IPS-11a (cell line): ENCODE results near the gene RNF115.
A peak's percentile ranks its signal among the peaks of the same experiment; 100 is the strongest.
"Not testable (repeated sequence)": the region's sequence is repeated elsewhere in the genome, so short reads cannot be mapped to it uniquely, and the experiment has no call there.

Source experiments
- H3K4me3 ChIP-seq: one replicate; pipeline ENCODE4 v1.5.1; 2013; ENCODE audit warnings: low read depth, low read length, control low read depth

The RNF115 gene

DNA sequence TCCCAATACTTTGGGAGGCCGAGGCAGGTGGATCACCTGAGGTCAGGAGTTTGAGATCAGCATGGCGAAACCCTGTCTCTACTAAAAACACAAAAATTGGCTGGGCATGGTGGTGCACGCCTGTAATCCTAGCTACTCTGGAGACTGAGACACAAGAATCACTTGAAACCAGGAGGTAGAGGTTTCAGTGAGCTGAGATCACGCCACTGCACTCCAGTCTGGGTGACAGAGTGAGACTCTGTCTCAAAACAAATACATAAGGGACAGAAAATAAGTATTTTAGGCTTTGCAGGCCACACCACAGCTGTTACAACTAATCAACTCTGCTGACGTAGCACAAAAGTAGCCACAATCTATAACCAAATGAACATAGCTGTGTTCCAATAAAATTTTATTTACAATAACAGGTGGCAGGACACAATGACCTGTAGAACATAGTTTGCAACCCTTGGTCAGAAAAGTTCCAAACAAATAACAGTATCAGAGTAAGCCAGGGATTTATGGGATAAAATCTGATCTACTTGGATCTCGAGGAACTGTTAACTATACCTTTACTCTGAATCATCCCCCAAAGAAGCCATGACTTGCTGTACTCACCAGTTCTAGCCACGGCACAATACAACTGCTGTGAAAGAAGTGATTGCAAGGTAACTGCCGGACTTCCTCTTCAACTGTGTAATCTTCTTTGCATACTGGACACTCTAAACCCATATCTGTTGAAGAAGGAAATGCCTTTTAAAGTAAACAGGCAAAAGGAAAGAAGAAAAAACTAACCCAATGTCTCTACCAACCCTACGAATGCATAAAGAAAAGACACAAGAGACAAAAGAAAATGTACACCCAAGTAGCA lies 76.3 kb downstream of the RNF115 start:
- H3K4me3 ChIP-seq = no peak overlapping the region

DNA sequence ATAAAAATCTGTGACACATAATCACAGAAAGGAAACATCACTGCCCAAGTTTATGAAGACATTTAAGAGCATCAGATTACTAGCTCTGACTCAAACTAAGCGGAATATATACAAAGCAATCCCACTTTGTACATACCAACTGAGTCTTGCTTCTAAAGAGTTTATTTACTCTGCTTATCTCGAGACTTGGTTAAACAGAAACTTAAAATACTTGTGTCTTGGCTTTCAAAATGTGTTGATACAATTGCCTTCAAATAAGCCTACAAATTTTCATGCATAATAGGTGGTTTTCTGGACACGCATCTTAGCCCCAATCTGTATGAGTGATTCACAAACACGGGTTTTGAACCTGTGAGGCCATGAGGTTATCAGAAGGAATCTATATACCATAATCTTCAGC lies 83.6 kb downstream of the RNF115 start:
- H3K4me3 ChIP-seq = no peak overlapping the region

DNA sequence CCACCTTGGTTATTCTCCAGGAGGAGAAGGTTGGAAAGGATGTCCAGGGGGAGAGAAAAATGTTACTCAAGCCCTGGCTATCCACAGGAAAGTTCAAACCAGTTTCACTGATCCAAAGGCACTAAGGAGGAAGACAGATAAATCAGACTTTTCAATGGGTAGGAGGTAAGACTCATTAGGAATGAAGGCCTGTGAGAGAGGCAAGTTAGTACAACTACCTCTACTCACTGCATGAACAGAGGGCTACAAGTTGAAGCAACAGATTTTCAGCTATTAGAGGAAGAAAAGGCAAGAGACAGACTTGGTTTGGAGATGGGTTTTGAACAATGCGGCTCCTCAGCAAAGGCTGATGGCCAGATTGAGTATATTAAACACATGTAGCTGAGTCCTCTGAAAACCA lies 87.7 kb downstream of the RNF115 start:
- no peak overlapping the region for H3K4me3 ChIP-seq

DNA sequence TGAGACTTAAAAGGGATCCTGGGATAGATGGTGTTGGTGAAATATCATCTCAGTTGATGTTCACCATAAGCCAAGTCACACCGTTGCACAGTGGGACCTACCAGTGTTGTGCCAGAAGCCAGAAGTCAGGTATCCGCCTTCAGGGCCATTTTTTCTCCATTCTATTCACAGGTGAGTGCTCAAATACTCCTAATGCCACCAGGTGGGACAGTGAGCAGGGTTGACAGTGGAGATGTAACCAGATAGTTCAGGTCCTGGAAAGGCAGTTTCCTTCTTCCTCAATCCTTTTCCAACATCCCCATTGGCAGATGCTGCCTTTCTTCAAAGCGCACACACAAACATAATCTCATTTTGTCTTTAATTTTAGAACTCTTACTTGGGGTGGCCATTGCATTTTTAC lies 93.0 kb downstream of the RNF115 start:
- no peak overlapping the region for H3K4me3 ChIP-seq

DNA sequence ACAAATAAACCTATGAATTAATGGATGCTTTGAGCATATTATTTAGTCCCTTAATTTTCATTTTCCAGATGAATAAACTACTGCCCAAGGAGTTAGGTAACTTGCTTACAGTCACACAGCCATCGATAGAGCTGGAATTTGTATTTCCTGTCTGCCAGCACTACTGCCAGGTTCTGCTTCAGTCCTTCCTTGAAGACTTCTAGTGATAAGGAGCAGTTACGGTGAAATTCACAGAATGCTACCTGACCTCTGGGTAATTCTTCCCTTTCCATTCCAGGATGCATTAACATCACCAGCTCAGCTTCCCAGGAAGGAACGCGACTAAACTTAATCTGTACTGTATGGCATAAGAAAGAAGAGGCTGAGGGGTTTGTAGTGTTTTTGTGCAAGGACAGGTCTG lies 93.4 kb downstream of the RNF115 start:
- H3K4me3 ChIP-seq = no peak overlapping the region

DNA sequence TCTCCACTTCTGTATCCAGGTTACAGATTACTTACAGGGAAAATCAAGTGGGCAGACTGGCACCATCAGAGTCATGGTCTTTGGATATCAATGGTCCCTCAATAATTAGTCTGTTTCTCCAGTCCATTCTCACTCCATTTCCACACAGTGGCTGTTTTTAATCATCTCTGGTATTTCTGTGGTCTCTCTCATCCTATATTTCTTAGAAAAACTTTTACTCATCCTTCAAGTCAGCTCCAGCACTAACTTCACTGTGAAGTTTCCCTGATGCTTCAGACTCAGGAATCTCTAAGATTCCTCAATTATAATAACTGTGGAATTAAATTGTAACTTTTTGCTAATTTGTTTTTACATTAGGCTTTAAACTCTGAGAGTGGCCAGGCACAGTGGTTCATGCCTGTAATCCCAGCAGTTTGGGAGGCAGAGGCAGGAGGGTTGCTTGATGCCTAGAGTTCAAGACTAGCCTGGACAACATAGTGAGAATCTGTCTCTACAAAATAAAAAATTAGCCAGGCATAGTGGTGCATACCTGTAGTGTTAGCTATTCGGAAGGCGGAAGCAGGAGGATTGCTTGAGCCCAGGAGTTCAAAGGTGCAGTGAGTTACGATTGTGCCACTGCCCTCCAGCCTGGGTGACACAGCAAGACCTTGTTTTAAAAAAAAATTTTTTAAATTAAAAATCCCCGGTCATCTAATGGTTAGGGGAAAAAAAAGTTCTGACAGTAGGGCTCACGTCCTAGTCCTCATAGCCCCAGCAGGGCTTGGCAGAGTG lies 94.0 kb downstream of the RNF115 start:
- no peak overlapping the region for H3K4me3 ChIP-seq

DNA sequence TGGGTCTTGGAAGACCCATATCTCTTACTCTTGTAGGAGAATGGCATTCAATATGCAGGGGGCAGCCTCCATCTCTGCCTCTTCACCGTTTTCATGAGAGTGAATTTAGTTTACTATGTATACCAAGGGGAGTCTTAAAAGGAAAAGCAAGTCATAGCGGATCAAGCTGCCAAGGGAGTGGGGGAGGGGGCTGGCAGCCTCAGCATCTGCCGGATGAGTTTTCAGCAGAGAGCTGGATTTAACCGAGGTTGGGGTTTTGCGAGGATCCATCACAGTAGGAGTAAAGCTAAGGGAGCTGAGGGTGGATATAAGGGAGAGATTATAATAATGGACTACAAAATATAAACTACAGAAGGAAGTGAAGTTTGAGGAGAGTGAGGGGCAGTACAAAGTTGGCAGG lies 94.7 kb downstream of the RNF115 start:
- no peak overlapping the region for H3K4me3 ChIP-seq

DNA sequence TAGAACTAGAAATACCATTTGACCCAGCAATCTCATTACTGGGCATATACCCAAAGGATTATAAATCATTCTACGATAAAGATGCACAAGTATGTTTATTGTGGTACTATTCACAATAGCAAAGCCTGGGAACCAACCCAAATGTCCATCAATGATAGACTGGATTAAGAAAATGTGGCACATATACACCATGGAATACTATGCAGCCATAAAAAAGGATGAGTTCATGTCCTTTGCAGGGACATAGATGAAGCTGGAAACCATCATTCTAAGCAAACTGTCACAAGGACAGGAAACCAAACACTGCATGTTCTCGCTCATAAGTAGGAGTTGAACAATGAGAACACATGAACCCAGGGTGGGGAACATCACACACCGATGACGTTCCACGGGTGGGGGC lies 97.7 kb downstream of the RNF115 start:
- H3K4me3 ChIP-seq = not testable (repeated sequence)

DNA sequence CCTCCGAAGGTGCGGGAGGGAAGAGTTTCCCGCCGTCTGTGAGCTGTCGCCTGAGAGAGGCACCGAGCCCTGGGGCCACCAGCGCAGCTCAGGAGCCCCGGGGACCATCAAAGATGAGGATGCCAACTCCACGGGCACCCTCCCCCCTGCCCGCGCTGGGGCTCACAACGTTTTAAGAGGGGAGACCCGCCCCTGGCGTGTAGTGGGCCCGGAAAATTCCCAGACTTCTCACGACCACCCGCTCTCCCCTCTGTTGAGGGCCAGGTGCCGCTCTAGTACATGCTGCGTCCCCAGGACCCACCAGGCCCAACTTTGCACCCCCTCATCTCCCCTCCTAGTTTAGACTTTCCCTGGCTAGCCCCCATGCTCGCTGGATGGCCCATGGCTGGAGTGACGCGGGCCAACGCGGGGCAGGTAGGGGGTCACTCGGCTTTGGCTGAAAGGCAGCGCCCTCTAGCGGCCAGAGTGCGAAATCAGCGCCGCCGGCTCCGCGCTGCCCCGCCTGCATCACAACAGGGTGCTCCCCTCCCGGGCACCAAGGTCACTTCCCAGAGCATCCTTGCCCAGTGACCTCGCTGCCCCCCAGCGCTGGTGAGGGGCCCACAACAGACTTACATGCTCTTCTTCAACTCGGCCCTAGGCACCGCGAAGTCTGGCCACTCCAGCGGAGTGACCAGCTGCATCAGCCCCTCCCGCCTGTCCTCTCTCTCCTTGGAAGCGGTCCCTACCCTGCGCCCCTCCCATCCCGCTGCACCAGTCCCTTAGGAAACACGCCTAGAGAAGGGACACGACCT lies 102.8 kb downstream of the RNF115 start:
- H3K4me3 ChIP-seq = peak overlapping the region; percentile 17

DNA sequence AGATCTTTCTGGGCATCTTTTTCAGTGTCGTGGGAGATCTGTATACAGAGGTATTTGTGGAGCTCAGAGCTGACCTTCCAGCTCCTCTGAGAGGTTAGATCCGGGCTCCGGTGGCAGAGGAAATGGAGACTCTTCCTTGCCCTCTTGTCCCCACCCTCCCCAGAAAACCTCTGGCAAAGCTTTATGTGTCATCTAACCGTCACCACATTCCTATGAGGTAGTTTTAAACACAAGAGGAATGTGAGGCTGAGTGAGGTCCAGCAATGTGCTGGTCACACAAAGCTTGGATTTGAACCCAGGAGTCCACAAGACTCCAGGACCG lies 103.4 kb downstream of the RNF115 start:
- no peak overlapping the region for H3K4me3 ChIP-seq

DNA sequence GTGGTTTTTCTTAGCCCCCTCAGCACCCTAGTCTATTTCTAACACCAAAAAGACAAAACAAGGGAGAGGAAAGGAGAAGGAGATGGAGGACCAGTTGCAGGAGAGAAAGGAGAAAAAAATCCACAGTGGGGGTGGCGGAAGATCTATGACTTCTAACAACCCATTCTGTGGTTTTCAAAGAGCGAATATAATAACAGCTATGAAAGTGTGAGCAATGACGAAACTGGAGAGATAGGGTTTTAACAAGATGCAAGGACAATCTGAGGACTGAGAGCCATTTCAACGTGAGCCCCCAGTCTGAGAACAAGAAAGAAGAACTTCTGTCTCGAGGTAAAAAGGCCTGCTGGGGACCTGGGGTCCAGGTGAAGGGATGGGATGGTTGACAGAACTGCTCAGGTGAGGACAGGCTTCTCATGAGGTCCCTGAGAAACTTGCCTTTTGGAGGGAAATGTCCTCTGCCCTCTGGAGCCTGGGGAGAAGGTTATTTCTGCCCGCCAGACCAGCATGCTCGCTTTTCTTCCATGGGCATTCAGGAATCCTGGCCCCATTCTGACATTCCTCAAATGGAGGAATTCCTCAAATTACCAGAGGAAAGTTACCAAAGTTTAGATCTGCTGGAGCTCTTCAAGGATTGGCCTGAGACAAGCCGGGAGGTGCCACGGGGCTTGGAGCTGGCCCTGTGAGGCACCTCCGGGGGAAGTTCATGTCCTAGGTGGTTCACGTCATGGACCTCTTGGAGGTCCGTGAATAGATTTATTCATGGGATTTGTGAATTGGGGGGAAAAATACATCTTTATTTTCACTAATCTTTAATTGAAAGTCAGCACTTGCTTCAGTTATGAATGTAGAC lies 104.4 kb downstream of the RNF115 start, which contains the start of gene CD160:
Gene CD160 (plus strand): TSS at position 270 of the 850 bp plus-strand sequence. CDS start 8,829 bp downstream, outside the sequence.
- H3K4me3 ChIP-seq = no peak within 1 kb of the TSS

DNA sequence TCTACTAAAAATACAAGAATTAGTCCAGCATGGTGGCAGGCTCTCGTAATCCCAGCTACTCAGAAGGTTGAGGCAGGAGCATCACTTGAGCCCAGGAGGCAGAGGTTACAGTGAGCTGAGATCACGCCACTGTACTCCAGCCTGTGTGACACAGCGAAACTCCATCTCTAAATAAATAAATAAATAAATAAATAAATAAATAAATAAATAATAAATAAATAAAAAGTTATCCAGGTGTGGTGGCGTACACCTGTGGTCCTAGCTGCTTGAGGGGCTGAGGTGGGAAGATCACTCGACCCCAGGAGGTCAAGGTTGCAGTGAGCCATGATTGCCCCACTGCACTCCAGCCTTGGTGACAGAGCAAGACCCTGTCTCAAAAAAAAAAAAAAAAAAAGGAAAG lies 105.4 kb downstream of the RNF115 start:
- H3K4me3 ChIP-seq = not testable (repeated sequence)

DNA sequence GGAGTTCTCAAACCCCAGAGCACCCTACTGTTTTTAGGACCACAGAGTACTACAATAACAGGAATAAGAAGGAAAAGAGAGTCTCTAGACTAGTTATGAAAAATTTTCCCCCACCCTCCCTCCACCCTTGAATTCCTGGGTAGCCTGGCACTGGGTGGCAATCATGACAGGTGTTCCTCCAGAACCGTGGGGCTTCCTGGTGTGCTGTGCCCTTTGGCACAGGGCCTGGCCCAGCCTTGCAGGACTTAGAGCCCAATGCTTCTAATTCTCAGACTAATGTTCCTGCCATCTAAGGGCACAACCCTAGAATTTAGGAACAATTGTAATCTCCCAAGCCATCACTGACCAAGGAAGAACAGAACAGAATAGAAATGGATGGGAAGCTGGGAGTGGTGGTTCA lies 106.1 kb downstream of the RNF115 start:
- no peak overlapping the region for H3K4me3 ChIP-seq

DNA sequence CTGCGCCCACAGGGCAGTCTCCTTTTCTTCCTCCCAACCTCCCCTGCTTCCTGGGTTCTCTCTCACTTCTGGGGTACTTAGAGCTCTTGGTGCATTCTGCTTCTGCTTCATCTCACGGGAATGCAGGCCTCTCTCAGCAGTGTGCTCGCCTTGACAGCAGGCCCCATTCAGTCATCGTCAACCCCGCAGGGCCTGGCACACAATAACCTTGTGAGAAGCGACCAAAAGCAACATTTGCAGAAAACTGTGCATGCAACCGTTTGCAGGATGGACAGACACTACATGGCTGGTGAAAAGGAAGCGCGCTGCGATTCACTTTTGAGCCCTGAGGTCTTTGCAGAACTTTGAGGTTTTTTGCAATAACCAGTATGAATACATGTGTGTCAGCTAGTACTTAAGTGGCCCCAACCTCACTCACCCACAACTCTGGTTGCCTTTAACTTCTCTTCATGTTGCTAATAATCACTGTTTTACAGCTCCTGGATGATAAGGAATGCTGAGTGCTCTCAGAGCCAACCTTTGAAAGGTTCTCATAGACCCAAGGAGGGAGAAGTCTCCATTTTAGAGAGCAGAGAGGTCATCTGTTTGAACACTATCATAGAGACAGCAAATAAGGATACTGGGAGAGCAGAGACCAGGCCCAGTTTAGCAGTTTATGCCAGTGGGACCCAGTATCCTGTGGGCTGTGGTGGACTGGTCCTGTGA lies 107.1 kb downstream of the RNF115 start:
- H3K4me3 ChIP-seq = no peak overlapping the region

DNA sequence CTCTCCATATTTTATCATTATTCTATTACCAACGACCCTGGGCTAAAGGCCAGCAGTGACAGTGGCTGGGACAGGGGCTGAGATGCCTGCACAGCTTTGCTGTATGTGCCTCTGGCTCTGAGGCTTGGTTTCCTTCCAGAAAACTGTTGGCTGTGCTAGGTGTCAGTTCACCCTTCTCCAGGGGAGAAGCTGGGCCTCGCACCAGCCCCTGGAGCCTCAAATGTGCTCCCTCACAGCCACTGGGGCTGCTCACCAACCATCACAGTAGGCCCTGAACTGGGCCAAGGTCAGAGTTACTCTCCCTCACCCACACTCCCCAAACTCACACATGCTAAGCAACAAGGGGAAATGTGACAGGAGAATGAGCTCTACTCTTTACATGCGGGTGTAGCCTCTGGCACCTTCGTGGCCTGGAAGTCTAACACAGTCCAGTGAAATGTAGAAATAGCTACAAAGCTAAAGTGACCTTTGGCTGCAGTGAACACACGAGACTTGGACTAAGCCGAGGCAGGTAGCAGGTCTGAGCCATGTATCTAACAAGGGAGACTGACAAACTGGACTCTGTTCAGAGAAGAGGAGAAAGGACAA lies 109.3 kb downstream of the RNF115 start:
- H3K4me3 ChIP-seq = no peak overlapping the region

DNA sequence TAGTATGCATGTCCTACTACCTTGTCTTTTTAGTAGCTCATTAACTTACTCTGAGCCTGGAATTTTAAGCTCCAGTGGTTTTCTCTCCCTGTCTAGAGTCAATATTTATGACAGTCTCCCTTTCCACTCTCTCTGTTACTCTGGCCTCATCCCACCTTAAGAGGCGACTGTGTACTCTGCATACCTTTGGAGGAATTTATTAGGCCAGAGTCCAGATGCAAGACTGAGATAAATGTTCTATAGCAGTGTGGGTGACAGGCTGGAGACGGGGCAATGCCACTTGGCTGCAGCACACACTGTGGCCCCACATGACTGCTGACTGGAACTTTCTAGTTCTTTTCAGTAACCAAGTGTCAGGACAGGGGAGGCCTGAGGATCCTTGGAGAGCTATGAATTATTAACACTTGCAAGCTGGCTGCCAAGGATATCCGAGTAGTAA lies 112.7 kb downstream of the RNF115 start:
- no peak overlapping the region for H3K4me3 ChIP-seq

DNA sequence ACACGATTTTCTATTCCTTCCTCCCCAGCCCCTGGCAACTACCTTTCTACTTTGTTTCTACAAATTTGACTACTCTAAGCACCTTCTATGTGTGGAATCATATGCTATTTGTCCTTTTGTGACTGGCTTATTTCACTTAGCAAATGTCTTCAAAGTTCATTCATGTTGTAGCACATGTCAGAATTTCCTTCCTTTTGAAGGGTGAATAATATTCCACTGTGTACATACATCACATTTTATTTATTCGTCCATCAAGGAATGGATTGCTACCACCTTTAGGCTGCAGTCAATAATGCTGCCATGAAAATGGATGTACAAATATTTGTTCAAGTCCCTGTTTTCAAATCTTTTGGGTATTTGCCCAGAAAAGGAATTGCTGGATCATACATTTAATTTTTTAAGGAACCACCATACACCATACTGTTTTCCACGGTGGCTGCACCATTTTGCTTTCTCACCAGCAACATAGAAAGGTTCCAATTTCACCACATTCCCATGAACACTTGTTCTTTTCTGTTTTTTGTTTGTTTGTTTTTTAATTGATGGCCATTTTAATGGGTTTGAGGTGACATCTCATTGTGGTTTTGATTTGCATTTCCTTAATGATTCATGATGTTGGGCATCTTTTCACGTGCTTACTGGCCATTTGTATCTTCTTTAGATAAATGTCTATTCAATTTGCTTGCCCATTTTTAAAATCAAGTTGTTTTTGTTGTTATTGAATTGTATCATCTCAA lies 113.4 kb downstream of the RNF115 start:
- H3K4me3 ChIP-seq = no peak overlapping the region

DNA sequence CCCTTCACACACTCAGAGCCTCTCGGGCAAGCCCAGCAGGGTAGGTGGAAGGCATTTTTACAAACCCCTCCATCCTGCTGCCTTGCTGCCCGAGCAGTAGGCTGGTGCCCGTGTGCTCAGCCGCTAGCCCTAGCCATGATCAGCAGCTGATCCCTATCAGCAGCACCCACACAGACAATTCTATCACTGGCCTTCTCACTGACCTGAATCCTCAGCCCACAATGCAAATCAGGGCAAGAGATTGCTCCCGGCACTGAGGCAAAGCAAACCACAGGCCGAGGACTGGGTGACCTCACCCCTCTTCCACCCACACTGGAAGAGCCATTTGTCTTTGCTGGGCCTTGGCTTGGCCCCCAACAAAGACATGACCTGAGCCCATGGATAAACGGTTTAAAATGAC lies 115.8 kb downstream of the RNF115 start:
- H3K4me3 ChIP-seq = no peak overlapping the region
